ENCODE results near the gene TUSC2.

TUSC2 gene

DNA sequence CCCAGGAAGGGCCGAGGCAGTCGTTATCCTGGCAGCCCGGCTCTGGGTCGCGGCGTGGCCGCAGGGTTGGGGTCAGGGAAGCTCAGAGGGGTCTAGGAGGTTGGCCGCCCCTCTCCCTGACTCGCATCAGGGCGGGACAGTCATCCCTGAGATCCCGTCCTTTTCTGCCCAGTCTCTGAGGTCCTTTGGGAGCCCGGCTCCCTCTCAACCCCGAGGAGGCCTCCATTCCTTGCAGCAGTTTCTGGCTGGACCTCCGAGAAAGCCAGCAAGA, 6.0 kb downstream of the TUSC2 start:
- no peak for TF ChIP-seq CTCF (IDR thresholded peaks at IDR 0.05; ENCODE audit: low read depth, low read length, missing control alignments)
- no peak for DNase-seq (ENCODE audit: low read depth)
- H3K4me3 ChIP-seq (ENCODE audit: low read depth, low read length), result peak overlapping the region; percentile 61

GRCh38 chr3:50321336-50322114, 6.5 kb downstream of the TUSC2 start:
- H3K4me3 ChIP-seq (ENCODE audit: low read depth, low read length), result peak overlapping the region; percentile 61

DNA sequence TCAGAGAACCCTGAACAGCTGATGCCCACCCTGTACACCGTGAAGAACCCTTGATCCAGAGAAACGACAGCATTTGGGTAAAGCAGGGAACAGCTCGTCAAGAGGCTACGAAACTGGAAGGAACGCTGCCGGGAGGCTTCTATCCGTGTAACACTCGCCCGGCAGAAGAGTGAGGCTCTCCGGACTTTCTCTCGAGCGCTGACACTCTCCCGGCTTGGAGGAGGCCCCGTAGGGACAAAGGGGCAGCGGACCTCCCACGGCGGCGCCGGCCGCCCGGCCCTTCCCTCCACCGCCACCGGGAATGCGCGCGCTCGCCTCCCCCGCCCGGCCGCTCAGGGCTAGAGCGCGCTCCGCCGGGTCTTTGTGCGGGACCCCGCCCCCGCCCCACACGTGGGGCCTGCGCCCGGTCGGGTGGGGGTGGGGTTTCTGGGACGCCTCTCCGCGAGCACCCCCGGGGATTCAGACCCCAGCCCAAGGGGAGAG, 7.1 kb downstream of the TUSC2 start:
- H3K4me3 ChIP-seq (ENCODE audit: low read depth, low read length), result peak overlapping the region; percentile 61
- no peak for DNase-seq (ENCODE audit: low read depth)
- TF ChIP-seq CTCF (IDR thresholded peaks at IDR 0.05; ENCODE audit: low read depth, low read length, missing control alignments), result no peak

More at GRCh38 chr3:50321336-50322114, 6.5 kb downstream of the TUSC2 start:
- no peak for DNase-seq (ENCODE audit: low read depth)
- peak; percentile 60 for TF ChIP-seq CTCF (IDR thresholded peaks at IDR 0.05; ENCODE audit: low read depth, low read length, missing control alignments)

DNA sequence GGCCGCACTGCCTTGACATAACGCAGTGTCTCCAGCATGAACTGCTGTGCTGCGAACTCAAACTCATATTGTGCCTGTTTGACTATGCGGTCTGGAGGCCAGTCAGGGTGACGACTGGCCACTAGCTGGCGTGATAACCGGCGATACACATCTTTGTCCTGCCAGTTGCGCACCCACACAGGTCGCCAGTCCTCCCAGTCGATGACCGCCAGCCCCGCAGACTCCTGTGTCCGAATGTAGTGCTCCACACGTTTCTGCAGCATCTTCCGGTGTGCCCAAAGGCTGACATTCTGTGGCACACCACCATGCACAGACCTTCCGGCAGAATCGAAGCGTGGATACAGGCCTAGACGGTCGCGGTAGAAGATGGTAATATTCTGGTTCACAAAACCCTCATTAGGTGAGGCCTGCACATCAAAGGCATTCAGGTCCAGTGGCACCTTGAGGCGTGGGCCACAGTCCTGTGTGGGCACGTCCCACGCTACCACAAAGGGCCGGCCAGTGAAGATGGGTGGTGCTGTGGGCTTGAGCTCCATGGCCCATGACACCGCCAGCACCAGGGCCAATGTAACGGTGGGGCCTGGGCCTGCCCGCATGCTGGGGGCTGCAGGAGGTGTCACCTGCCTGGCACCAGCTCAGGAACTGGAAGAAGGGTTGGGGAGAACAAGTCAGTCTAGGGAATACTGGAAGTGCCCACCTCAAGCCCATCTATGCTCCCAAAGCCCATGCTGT, 8.0 kb downstream of the TUSC2 start:
- DNase-seq (ENCODE audit: low read depth), result no peak
- no peak for TF ChIP-seq CTCF (IDR thresholded peaks at IDR 0.05; ENCODE audit: low read depth, low read length, missing control alignments)
- H3K4me3 ChIP-seq (ENCODE audit: low read depth, low read length), result peak overlapping the region; percentile 61

DNA sequence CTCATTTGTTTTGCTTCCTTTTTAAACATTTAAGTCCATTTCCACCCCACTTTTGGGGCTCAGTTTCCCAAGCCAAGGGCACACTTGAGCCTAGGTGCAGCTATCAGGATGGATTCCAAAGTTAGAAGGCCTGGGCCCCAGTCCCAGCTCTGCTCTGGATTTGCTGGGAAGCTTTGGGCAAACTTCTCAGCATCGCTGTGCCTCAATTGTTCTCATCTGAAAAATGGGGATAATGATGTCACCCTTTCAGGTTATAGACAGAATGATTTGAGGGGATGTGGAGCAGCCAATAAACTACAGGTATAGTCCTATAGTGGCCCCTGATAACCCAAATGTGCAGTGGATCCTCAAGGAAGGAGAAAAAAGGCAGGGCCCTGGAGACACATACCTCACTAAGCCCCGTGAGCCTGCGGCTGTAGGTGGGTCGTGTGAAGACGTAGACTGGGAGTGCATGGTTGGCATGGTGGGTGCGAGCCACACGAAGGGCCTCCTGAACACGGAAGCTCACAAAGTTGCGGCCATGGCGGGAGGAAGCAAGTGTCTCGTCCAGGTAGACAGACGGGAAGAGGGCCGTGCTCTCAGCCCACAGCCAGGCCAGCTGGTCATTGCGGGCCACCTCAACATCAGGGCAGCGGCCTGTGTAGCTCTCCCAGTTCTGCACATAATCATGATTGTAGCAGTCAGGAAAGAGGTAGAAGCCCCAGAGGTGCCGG, 8.7 kb downstream of the TUSC2 start:
- TF ChIP-seq CTCF (IDR thresholded peaks at IDR 0.05; ENCODE audit: low read depth, low read length, missing control alignments), result no peak
- DNase-seq (ENCODE audit: low read depth), result no peak
- H3K4me3 ChIP-seq (ENCODE audit: low read depth, low read length), result no peak overlapping the region

- no peak for TF ChIP-seq CTCF (IDR thresholded peaks at IDR 0.05; ENCODE audit: low read depth, low read length, missing control alignments)
- H3K4me3 ChIP-seq (ENCODE audit: low read depth, low read length), result no peak overlapping the region
- no peak for DNase-seq (ENCODE audit: low read depth)
Measured at GRCh38 chr3:50318615-50319014, 9.4 kb downstream of the TUSC2 start.
